Activated CD8-positive, alpha-beta memory T cell treated with anti-CD3 and anti-CD28 coated beads, Interleukin-2, amount 50 U/mL, for 1 hour (primary cell): ENCODE results near the gene SIAH3.

ENCODE experiments used
- DNase-seq: peaks from one replicate; pipeline ENCODE4 v3.0.0-alpha.2; 2020; ENCODE audit errors: extremely low read depth

The SIAH3 gene

DNA sequence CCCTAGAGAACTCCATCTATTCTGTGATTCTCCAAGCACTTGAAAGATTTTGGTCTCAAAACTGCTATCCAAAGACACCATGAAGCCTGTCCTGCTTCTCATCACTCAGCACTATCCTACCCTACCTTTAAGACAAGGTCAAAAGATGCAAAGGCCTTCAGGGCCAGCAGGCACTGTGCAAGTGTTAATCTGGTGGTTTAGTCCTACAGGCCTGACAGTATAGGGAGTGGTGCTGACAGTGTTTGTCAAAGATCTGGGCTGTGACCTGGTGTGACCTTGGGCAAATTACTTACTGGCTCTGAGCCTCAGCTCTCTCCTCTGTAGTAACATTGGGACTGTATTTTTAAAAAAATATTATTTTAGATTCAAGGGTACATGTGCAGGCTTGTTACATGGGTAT is 28.0 kb downstream of the SIAH3 start:
- DNase-seq = no peak

DNA sequence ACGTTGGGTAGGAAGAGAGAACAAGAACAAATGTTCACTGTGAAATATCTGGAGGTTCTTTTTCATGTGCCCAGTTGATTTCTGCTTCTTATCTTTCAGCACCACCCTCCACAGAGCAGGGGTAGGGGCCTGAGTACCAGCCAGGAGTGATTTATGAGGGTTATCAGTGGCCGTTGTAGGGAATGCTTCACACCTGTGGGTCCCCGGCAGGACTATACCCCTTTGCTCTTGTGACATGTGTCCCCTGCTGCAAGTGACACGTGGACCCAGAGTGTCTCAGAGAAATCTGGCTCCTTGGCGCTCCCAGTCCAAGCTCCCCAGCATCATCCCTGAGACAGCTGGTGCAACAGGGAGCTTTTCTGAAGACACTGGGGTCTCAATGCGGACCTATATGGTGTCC is 29.7 kb downstream of the SIAH3 start:
- DNase-seq = no peak

GRCh38 chr13:45820106-45820838 is 31.3 kb downstream of the SIAH3 start:
- DNase-seq = no peak

DNA sequence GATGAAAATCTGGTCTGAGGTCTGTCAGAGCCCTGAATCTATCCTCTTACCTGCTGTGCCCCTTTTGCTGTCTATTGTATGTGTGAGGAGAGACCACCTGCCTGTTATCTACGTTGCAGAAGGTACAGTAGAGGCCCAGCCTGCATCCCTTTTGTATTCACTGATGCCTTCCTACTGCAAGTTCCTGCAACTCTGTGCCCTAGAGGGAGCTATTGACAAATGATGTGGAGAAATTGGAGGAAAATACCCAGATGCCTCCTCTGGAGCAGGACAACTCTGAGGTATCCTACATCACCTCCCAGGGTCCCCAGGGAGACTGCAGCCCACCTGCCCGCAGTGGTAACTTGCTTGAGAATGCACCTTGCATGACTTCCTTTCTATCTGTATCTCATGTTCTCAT is 33.7 kb downstream of the SIAH3 start:
- DNase-seq = no peak

DNA sequence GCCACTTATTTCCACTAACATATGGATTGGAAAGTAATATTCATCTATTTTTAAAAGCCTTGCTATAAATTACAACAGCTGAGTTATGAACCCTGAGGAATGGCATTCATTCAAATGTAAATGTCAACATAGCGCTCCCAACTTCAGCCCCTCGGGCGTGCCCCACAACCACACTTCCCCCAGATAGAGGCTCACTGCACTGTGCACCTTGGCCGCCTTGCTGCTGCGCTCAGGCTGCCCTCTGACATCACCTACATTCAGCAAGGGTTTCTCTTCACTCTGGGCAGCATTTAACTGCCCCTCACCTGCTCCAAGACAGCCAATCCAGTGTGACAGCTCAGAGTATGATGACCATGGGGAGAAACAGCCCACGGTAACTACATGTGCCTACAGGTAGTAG is 35.1 kb downstream of the SIAH3 start:
- DNase-seq = no peak

GRCh38 chr13:45812695-45813372 is 38.7 kb downstream of the SIAH3 start:
- DNase-seq = no peak

DNA sequence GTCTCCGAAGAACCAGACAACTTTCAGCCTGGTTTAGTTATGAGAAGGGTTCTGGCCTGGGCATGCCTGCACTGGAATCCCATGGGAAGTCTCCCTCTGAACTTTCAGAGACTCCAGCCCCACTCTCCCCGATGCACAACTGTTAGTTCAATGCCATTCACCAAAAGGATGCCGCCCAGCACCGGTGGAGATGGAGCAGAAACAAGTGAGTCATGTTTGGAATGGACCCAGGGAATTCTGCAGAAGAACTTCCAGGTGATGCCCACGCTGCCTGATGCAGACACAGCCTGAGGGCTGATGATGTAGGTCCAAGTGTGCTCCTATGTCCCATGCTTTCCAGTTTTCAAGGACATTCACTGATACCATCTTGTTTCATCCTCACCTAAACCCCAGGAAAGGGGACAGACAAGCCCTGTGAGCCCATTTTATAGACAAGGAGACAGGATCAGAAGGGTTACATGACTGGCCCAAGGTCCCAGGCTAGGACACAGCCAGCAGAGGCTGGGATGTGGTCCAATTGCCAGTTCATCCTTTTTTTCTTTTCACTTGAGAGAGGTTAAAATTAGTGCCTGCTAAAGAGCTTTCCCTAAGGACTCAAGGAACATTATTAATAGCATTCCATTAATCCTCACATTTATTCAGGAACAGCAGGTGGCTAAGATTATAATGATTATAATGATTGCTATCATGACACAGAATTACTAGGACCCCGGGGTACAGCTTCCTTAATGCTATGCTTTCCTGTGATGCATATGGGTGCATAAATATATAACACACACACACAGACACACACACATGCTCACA is 39.5 kb downstream of the SIAH3 start:
- no peak for DNase-seq

DNA sequence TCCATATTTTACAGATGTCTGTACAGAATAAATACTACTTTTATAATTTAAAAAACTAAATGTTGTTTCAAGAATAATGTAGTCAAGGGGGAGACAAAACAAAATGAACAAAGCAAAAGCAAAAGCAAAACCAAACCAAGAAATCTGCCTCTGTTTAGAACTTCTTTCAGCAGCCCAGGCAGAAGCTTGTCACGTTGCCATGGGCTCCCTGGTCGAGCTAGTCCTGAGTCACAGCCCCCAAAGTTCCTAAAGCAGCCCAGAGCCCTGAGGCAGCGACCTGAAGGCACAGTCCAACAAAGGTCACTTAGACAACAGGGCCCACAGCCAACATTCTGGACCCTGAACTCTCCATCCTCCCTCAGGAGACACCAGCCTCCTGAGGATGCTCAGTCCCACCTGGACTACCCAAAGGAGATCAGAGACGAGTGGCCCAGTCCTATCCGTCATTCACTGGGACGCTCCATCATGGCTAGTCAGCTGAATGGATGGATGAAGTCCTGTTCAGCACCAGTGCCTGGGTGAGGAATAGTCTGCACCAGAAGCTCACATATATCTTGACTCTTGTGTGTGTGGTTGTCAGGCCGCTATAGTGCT is 41.7 kb downstream of the SIAH3 start:
- DNase-seq = no peak

DNA sequence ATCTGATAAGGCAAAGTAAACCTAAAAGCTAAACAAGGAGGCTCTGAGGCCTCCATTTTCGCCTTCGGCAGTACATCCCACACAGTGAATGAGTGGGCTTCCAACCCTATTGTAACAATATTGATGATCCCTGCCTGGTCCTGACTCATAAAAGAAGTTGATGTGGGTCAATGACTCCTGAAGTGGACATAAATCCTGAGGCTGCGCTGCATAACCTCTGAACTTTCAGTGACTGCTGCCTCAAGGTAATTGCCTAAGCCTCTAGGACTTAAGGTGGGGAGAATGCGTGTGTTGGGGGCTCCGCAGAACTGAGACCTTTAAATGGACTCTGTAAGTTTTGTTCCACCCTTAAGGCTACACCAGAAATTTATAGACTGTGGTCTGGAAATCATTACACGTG is 42.6 kb downstream of the SIAH3 start:
- DNase-seq = no peak

DNA sequence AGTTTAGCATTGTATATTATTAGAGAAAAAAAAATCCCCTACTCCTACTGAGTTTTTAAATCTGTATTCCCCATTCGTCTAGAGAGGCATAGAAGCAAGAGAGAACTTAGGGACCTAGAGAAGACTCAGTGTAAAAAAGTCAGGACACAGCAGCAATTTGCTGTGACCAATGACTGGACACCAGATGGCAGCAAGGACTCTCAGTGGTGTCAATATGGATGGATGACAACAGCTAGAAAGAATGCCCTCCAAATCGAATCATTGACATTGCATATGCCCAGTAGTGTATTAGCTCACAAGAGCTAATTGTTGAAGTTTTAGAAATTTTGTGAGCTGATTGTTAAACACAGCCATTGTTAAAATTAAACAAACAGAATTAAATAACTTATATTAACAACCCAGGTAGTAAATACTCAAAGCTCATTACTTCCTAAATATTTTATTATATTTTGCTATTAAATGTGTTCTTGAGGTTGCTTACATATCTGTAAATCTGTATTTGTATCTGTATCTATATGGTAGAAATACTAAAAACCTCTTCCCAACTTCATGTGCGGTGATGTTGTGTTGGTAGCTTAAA is 43.9 kb downstream of the SIAH3 start:
- DNase-seq = no peak

GRCh38 chr13:45800485-45800884 is 51.1 kb downstream of the SIAH3 start:
- DNase-seq = no peak

GRCh38 chr13:45799451-45799850 is 52.1 kb downstream of the SIAH3 start:
- DNase-seq = no peak

GRCh38 chr13:45798851-45799250 is 52.7 kb downstream of the SIAH3 start:
- no peak for DNase-seq

- DNase-seq = no peak
Observed at GRCh38 chr13:45796426-45797235, 54.9 kb downstream of the SIAH3 start.

- no peak for DNase-seq
Observed at GRCh38 chr13:45792827-45793303, 58.7 kb downstream of the SIAH3 start.

DNA sequence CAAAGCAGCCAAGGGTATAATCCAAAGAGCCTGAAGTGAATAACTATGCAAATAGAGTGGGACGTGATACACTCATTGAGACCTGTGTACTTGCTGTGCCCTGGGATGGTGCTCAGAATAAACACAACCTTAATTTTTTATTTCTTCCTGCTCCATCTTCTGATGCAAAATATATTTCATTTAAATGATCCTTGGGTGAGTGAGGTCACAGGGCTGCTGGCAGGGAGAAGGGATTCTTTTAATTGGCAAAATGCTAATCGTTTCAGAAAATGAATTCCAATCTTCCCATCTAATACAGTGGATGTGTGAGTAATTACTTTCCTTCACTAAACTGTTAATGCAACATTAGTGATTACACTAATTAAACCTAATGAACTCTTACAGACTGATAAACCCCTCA is 63.5 kb downstream of the SIAH3 start:
- no peak for DNase-seq

- DNase-seq = no peak
Observed at GRCh38 chr13:45787346-45787745, 64.2 kb downstream of the SIAH3 start.

- DNase-seq = no peak
Observed at GRCh38 chr13:45786293-45786920, 65.1 kb downstream of the SIAH3 start.

- DNase-seq = no peak
Observed at GRCh38 chr13:45784755-45785675, 66.5 kb downstream of the SIAH3 start.
